GM12878 (cell line): Measurements from ENCODE around the gene CLECL1. TPM values are rescaled to one million over a fixed set of nuclear protein-coding genes. Genes with fewer than 3 reads are reported as not detected.

Experiments used
- CREM ChIP-seq: IDR thresholded peaks from 2 replicates; pipeline ENCODE4 v1.6.1; 2014; ENCODE audit warnings: antibody characterized with exemption, low read depth
- IKZF2 ChIP-seq, 2 experiments: fragments of 450-650 bp; IDR thresholded peaks; 2 replicates each; pipeline ENCODE4 v1.6.1; 2017; ENCODE audit warnings: mild to moderate bottlenecking in 2 of 2, moderate library complexity in 2 of 2
- JUNB ChIP-seq: IDR thresholded peaks from 2 replicates; pipeline ENCODE4 v1.6.1; 2016; ENCODE audit warnings: antibody characterized with exemption, mild to moderate bottlenecking
- MYB ChIP-seq: fragments of 150-350 bp; IDR thresholded peaks from 2 replicates; pipeline ENCODE4 v1.6.1; 2014; ENCODE audit warnings: mild to moderate bottlenecking, low read depth, low read length, borderline replicate concordance
- NFIC ChIP-seq: IDR thresholded peaks from 2 replicates; pipeline ENCODE4 v1.6.1; 2012; ENCODE audit warnings: low read depth, mild to moderate bottlenecking, inconsistent platforms, low read length, moderate library complexity
- NR2C2 ChIP-seq: IDR thresholded peaks from 2 replicates; pipeline ENCODE4 v1.6.1; 2011; ENCODE audit warnings: borderline replicate concordance, low read depth; ENCODE audit not compliant: control insufficient read depth, insufficient read length
- NR2F1 ChIP-seq: fragments of 450-650 bp; conservative IDR thresholded peaks from 2 replicates; pipeline ENCODE4 v1.6.1; 2017; ENCODE audit warnings: mild to moderate bottlenecking
- RELA ChIP-seq: fragments of 450-650 bp; IDR thresholded peaks from 2 replicates; pipeline ENCODE4 v1.8.0; 2014; ENCODE audit warnings: borderline replicate concordance; ENCODE audit not compliant: partially characterized antibody
- SMAD5 ChIP-seq: IDR thresholded peaks from 2 replicates; pipeline ENCODE4 v1.6.1; 2016; ENCODE audit warnings: antibody characterized with exemption, low read depth
- SPI1 ChIP-seq: IDR thresholded peaks from 2 replicates; pipeline ENCODE4 v1.6.1; 2011; ENCODE audit warnings: low read depth, mild to moderate bottlenecking, low read length, moderate library complexity, borderline replicate concordance; ENCODE audit not compliant: insufficient read depth
- SREBF1 ChIP-seq: IDR thresholded peaks from 2 replicates; pipeline ENCODE4 v1.6.1; 2012; ENCODE audit warnings: mild to moderate bottlenecking, low read length
- SUZ12 ChIP-seq: fragments of 200-600 bp; sonication (generic); IDR thresholded peaks from one replicate; pipeline ENCODE4 v1.6.1; 2018; ENCODE audit warnings: antibody characterized with exemption, mild to moderate bottlenecking; ENCODE audit not compliant: unreplicated experiment
- polyA plus RNA-seq, 11 experiments: library from polyadenylated mRNA; depleted of rRNA in 4 of 11; unstranded in 6 of 11; stranded (reverse) in 5 of 11; fragments of >200 nt; fragmentation: Nextera tagmentation in 4 of 11; fragmentation: Illumina TruSeq in 1 of 11; extraction: Ambion mirVana in 4 of 11; extraction: Trizol in 1 of 11; gene quantifications; 1 replicate in 1 of 11; 2 replicates in 10 of 11; pipeline versions ENCODE4 v1.2.1 to v1.2.3, GENCODE V29; 2011 to 2016; ENCODE audit warnings: inconsistent platforms in 2 of 11, missing spikeins in 2 of 11, low read depth in 1 of 11
- total RNA-seq, 4 experiments: library from RNA; depleted of rRNA in 3 of 4; stranded (reverse); fragments of >200 nt in 3 of 4; fragmentation: Illumina TruSeq in 1 of 4; extraction: Trizol in 1 of 4; gene quantifications; 2 replicates each; pipeline versions ENCODE4 v1.2.1 to v1.2.3, GENCODE V29; 2013 to 2021
- TF ChIP-seq, protein P1 (sequence below): fragments of 450-650 bp; IDR thresholded peaks from 2 replicates; pipeline ENCODE4 v1.6.1; 2017; ENCODE audit warnings: mild to moderate bottlenecking, moderate library complexity
- TF ChIP-seq, protein P2 (sequence below): IDR thresholded peaks from 2 replicates; pipeline ENCODE4 v1.6.1; 2012; ENCODE audit warnings: improper control_type of control experiment, low read depth, low read length; ENCODE audit not compliant: insufficient replicate concordance
- TF ChIP-seq, protein P3 (sequence below): IDR thresholded peaks from 2 replicates; pipeline ENCODE4 v1.6.1; 2012; ENCODE audit warnings: low read depth, low read length, improper control_type of control experiment
- TF ChIP-seq, protein P4 (sequence below): fragments of 450-650 bp; IDR thresholded peaks from 2 replicates; pipeline ENCODE4 v1.6.1; 2016; ENCODE audit warnings: mild to moderate bottlenecking
- TF ChIP-seq, protein P5 (sequence below): fragments of 450-650 bp; IDR thresholded peaks from 2 replicates; pipeline ENCODE4 v1.6.1; 2016; ENCODE audit warnings: mild to moderate bottlenecking

CLECL1 gene
- total and polyA plus RNA-seq, 10 of the 15 experiments (the other 5 are each of a cell fraction or from before 2014, with no cell fraction given): 4.6 to 56.5 (median 46.4) TPM

DNA sequence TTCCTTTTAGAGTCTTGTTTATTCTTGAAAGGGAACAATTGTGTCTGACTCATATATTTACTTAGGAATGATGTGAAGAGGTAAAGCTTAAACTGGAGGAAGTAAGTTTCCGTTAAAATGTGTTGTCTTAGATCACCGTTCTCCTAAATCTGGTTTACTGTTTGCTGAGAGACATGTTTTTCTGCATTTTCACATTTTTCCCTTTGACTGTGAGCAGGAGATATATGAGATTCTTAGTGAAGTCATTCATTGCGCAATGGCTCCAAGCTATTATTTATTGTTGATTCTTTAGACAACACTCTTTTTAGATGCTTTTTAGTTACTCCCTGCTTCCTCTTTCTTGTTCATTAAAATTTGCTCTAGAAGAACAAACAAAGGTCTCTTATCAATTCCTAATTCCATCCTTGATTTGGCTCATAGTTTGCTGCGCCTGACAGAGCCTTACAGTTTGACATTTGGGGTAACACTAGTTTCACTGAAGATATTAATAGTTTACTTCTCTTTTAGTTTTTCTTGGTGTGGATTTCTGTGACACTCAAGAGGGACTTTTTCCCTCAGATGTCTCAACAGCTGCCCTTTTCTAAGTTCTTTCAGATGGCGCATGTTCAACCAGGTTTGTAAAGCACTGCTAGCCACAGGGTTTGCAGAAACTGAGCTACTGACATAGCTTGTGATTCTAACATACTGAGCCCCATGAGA lies 11.4 kb downstream of the CLECL1 start (continued):
- TF ChIP-seq NR2F1: no peak
- TF ChIP-seq, protein P1, sequence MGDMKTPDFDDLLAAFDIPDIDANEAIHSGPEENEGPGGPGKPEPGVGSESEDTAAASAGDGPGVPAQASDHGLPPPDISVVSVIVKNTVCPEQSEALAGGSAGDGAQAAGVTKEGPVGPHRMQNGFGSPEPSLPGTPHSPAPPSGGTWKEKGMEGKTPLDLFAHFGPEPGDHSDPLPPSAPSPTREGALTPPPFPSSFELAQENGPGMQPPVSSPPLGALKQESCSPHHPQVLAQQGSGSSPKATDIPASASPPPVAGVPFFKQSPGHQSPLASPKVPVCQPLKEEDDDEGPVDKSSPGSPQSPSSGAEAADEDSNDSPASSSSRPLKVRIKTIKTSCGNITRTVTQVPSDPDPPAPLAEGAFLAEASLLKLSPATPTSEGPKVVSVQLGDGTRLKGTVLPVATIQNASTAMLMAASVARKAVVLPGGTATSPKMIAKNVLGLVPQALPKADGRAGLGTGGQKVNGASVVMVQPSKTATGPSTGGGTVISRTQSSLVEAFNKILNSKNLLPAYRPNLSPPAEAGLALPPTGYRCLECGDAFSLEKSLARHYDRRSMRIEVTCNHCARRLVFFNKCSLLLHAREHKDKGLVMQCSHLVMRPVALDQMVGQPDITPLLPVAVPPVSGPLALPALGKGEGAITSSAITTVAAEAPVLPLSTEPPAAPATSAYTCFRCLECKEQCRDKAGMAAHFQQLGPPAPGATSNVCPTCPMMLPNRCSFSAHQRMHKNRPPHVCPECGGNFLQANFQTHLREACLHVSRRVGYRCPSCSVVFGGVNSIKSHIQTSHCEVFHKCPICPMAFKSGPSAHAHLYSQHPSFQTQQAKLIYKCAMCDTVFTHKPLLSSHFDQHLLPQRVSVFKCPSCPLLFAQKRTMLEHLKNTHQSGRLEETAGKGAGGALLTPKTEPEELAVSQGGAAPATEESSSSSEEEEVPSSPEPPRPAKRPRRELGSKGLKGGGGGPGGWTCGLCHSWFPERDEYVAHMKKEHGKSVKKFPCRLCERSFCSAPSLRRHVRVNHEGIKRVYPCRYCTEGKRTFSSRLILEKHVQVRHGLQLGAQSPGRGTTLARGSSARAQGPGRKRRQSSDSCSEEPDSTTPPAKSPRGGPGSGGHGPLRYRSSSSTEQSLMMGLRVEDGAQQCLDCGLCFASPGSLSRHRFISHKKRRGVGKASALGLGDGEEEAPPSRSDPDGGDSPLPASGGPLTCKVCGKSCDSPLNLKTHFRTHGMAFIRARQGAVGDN: no peak
- TF ChIP-seq, protein P2, sequence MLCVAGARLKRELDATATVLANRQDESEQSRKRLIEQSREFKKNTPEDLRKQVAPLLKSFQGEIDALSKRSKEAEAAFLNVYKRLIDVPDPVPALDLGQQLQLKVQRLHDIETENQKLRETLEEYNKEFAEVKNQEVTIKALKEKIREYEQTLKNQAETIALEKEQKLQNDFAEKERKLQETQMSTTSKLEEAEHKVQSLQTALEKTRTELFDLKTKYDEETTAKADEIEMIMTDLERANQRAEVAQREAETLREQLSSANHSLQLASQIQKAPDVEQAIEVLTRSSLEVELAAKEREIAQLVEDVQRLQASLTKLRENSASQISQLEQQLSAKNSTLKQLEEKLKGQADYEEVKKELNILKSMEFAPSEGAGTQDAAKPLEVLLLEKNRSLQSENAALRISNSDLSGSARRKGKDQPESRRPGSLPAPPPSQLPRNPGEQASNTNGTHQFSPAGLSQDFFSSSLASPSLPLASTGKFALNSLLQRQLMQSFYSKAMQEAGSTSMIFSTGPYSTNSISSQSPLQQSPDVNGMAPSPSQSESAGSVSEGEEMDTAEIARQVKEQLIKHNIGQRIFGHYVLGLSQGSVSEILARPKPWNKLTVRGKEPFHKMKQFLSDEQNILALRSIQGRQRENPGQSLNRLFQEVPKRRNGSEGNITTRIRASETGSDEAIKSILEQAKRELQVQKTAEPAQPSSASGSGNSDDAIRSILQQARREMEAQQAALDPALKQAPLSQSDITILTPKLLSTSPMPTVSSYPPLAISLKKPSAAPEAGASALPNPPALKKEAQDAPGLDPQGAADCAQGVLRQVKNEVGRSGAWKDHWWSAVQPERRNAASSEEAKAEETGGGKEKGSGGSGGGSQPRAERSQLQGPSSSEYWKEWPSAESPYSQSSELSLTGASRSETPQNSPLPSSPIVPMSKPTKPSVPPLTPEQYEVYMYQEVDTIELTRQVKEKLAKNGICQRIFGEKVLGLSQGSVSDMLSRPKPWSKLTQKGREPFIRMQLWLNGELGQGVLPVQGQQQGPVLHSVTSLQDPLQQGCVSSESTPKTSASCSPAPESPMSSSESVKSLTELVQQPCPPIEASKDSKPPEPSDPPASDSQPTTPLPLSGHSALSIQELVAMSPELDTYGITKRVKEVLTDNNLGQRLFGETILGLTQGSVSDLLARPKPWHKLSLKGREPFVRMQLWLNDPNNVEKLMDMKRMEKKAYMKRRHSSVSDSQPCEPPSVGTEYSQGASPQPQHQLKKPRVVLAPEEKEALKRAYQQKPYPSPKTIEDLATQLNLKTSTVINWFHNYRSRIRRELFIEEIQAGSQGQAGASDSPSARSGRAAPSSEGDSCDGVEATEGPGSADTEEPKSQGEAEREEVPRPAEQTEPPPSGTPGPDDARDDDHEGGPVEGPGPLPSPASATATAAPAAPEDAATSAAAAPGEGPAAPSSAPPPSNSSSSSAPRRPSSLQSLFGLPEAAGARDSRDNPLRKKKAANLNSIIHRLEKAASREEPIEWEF: peak; percentile 46
- TF ChIP-seq SMAD5: peak; percentile 35; the same call in 1 of the 2 replicates
- peak; percentile 70 for TF ChIP-seq NFIC
- no peak for TF ChIP-seq NR2C2
- TF ChIP-seq SPI1: peak; percentile 33; the same call in 1 of the 2 replicates
- TF ChIP-seq, protein P3, sequence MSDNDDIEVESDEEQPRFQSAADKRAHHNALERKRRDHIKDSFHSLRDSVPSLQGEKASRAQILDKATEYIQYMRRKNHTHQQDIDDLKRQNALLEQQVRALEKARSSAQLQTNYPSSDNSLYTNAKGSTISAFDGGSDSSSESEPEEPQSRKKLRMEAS: no peak
- TF ChIP-seq, protein P4, sequence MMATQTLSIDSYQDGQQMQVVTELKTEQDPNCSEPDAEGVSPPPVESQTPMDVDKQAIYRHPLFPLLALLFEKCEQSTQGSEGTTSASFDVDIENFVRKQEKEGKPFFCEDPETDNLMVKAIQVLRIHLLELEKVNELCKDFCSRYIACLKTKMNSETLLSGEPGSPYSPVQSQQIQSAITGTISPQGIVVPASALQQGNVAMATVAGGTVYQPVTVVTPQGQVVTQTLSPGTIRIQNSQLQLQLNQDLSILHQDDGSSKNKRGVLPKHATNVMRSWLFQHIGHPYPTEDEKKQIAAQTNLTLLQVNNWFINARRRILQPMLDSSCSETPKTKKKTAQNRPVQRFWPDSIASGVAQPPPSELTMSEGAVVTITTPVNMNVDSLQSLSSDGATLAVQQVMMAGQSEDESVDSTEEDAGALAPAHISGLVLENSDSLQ: peak; percentile 32; the same call in 1 of the 2 replicates
- TF ChIP-seq RELA: peak; percentile 11
- TF ChIP-seq, protein P5, sequence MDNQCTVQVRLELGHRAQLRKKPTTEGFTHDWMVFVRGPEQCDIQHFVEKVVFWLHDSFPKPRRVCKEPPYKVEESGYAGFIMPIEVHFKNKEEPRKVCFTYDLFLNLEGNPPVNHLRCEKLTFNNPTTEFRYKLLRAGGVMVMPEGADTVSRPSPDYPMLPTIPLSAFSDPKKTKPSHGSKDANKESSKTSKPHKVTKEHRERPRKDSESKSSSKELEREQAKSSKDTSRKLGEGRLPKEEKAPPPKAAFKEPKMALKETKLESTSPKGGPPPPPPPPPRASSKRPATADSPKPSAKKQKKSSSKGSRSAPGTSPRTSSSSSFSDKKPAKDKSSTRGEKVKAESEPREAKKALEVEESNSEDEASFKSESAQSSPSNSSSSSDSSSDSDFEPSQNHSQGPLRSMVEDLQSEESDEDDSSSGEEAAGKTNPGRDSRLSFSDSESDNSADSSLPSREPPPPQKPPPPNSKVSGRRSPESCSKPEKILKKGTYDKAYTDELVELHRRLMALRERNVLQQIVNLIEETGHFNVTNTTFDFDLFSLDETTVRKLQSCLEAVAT: no peak
- peak; percentile 80 to 81 for TF ChIP-seq IKZF2 (IDR thresholded peaks at IDR 0.05)
- TF ChIP-seq JUNB: peak; percentile 26
- TF ChIP-seq SUZ12: no peak
- TF ChIP-seq SREBF1: no peak
- peak; percentile 75; the same call in 1 of the 2 replicates for TF ChIP-seq MYB
- TF ChIP-seq CREM: no peak; the same call in 1 of the 2 replicates
